Superior temporal gyrus (tissue), 1 donor: Measurements from ENCODE around the gene ZNF575.
"Not testable (repeated sequence)": the region's sequence is repeated elsewhere in the genome, so short reads cannot be mapped to it uniquely, and the experiment has no call there.

Experiments used
- DNase-seq: peaks from one replicate; pipeline ENCODE4 v3.0.0-alpha.2; 2016; ENCODE audit errors: extremely low spot score

Gene ZNF575

DNA sequence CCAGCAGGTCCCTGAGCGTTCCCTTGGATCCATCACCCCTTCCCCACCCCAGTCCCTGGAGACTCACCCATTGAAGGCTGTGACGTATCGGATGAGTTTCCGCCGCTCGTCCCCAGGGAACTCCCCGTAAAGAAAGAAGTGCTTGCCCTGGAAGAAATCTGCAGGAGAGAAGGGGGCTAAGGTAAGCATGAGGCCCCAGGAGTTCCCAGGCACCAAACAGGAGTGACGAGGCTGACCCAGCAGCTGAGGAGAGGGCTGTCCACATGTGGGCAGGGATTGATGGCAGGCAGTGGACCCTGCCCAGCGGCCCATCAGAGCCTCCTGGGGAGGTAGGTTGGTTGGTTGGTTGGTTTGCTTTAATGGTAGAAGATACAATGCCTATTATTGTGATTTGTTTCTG is 11.1 kb downstream of the ZNF575 start:
- no peak for DNase-seq

DNA sequence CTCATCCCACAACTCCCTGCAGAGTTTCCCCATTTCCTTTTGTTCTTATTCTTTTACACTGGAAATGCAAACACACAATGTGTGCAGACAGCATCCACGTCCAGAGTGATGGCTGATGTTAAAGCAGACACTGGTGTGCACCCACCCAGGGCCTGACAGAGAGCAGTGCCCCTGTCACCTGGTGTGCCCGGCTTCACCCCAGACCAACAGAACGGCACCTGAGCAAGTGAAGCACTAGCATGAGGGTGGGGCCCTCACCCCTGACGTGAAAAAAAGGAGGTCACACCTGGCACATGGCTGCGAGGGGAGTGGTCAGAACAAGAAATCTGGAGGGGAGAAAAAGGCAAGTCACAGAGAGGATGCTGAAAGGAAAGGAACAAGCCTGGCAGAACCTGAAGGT is 12.3 kb downstream of the ZNF575 start:
- no peak for DNase-seq

DNA sequence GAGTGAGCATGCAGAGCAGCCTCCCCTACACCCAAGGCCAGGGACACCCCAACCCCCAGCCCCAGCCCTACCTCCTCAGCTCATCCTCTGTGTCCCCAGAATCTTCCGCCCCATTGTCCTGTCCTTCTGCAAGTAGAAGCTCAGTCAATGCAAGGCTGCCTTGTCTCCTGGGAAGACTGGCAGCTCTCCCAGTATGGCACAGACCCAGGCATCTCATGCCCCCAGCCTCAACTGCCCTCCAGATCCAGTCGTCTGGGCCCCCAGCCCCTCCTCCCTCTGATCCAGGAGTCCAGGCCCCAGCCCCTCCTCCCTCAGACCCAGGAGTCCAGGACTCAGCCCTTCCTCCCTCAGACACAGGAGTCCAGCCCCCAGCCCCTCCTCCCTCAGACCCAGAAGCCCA is 13.0 kb downstream of the ZNF575 start:
- no peak for DNase-seq

DNA sequence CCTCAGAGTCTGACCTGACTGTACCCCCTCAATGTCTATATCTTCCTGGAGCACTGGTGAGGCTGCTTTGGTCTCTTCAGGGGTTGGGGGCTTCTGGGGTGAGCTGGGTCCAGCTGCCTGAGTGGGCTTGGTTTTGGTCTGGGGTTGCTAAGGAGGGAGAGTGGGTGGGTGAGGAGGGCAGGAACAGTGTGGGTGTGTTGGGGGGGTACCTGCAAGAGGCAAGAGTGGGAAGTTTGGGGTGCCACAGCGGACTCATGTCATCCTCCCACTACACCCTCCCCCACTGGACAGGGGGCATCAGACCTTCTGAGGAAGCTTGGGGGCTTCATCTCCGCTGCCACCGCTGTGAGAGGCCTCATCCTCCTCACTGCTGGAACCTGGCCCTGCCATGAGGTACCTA is 13.6 kb downstream of the ZNF575 start:
- DNase-seq = no peak

DNA sequence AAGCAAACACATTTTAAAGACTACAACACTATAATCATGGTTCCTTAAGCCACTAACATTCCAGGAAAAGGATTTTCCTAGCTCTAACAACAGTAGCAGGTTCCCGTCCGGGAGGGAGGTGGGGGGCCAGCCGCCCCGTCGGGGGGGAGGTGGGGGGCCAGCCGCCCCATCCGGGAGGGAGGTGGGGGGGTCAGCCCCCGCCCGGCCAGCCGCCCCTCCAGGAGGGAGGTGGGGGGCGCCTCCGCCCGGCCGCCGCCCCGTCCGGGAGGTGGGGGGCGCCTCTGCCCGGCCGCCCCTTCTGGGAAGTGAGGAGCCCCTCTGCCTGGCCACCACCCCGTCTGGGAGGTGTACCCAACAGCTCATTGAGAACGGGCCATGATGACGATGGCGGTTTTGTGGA is 14.9 kb downstream of the ZNF575 start:
- not testable (repeated sequence) for DNase-seq

DNA sequence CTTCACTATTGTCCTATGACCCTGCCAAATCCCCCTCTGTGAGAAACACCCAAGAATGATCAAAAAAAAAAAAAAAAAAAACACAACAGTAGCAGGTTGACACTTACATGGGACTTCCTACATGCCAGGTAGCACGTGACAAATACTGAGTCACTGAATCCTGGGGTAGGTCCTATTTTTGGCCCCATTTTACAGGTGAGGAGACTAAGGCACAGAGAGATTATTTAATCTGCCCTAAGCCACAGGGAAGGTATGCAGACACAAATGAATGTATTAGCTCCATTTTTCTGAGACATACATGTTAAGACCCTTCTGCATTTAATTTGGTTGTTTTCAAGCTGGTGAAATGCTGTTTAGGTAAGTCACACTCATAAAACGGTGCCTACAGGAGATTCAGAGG is 15.7 kb downstream of the ZNF575 start:
- DNase-seq = no peak

DNA sequence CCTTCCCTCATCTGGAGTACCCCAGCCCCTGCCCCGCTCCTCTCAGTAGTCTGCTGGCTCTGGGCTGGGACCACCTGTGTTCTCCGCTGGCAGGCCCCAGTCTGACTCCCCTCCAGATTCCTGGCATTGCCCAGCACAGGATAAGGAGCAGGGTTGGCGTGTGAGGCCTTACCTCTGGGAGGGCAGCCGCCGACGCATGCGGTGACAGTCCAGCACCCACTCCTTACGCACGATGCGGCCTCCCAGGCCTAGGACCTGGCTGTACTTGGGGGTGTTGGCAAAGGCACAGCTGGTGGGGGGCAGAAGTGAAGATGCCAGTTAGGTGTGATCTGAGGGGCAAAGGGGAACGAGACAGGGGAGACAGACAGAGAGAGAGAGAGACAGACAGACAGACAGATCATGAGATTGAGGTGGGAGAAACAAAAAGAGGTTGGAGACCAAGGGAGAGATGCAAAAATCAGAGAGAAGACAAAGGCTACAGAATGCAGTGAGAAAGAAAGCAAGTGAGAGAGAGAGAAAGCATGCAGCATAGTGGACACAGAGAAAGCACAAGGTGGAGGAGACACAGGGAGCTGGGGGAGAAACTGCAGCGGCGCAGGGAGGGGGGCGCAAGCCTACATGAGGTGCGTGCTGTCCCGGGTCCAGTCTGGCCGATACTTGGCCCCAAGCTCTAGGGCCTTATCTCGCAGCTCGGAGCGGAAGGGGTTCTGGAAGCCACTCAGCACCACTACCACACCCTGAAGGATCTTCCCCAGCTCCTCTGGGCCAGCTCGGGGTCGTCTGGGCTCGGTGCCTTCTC is 18.6 kb downstream of the ZNF575 start:
- DNase-seq = no peak

DNA sequence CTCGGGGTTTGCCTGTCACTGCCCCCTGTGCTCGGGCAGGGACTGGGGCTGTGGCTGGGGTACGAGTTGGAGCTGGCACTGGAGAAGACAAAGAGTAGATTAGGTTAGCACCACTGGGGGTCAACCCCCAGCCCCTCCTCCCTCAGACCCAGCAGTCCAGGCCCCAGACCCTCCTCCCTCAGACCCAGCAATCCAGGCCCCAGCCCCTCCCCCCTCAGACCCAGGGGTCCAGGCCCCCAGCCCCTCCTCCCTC is 19.1 kb downstream of the ZNF575 start:
- no peak for DNase-seq

DNA sequence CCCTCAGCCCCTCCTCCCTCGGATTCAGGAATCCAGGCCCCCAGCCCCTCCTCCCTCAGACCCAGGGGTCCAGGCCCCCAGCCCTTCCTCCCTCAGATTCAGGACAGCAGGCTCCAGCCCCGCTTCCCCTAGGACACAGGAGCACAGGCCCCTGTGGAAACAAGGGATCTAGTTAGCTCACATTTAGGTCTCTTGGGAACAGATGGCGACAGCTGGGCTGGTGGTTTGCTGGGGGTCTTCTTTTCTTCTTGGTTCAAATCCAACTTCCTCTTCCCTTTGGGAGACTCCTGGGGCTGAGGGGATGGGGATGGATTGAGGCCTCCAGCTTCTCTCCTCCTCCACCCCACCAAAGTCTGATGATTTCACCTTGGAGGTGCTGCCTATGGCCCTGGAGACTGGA is 19.6 kb downstream of the ZNF575 start:
- DNase-seq = no peak

DNA sequence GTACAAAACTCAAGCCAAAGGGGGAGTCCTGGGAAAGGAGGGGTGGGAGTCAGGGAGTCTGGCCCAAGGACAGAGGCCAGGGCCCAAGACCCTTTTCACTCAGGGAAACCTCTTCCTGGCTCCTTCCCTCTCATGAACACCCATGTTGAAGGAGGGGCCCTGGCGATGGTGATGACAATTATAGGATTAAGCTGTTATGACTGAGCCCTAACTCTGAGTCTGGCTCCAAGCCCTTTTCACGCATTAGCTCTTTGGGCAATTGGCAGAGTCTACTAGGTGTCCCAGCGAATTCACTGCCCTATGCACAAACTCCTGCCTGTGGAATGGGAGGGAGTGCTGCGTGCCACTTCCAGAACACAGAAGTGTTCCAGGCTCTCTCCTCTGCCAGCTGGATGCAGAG is 20.7 kb downstream of the ZNF575 start:
- no peak for DNase-seq

DNA sequence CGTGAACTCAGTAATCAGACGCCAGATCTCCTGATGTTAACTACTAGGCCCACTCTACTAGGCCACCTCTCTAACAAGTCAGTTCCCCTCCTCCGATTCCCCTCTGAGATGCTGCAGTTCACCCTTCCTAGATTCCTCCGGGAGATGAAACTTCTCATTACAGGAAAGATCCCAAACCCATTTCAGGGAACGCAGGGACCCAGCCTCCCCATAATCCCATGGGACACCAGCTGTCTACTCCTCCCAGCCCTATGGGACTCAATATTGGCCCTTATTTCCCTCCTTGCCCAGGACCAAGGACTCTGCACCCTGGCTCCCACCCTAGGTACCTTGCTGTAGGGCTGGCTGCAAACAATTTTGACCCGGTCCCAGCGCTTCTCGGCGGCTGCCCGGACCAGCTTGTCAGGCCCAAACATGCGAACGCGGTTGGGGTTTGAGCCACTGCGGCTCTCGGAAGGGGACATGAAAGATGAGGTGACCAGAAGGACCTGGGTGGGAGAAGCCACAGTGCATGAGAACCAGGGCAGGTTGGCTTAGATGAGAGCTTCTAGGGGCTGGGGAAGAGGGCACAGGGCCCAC is 21.4 kb downstream of the ZNF575 start:
- no peak for DNase-seq

DNA sequence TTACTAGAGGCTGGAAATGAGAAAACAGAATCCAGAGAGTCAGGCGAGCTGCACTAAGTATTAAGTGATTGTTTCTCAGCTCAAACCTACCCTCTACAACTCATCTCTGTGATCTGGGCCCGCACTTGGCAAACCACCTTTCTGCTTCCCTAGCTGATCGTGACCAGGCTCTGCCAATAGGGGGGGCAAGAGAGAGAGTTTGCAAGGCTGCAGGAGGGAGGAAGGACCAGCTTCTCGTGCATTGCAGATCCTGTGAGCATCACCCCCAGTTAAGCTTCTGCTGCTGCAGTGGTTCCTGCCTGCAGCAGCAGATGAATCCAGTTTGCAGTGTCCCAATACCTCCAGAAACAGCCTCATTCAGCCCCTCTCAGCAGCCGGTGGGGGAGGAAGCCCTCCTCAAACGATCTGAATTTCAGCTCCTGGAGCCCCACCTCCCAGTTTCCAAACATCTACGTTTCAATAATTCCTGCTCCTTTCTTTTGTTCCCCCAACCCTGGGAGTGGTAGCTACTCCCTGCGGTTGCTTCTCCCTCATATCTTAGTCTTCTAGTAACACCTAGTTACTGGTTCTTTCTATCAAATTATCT is 22.3 kb downstream of the ZNF575 start:
- peak; percentile 87 for DNase-seq

DNA sequence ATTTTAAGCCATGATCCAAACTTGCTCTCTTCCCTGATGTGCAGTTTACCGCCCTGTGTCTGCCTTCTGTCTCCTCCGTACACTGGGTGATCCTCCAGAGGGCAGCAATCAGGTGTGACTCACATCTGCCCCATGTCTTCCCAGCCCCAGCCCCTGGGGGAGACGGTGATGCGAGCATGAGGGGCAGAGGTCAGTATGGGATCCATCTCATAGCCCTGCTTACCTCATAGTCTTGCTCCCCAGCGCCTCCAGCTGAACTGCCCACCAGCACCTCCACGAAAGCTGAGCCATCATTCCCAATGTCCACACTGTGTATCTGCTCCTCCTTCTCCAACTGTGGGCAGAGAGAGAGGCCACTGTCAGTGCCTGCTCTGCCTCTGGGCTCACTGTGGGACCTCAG is 27.7 kb downstream of the ZNF575 start:
- DNase-seq = no peak

DNA sequence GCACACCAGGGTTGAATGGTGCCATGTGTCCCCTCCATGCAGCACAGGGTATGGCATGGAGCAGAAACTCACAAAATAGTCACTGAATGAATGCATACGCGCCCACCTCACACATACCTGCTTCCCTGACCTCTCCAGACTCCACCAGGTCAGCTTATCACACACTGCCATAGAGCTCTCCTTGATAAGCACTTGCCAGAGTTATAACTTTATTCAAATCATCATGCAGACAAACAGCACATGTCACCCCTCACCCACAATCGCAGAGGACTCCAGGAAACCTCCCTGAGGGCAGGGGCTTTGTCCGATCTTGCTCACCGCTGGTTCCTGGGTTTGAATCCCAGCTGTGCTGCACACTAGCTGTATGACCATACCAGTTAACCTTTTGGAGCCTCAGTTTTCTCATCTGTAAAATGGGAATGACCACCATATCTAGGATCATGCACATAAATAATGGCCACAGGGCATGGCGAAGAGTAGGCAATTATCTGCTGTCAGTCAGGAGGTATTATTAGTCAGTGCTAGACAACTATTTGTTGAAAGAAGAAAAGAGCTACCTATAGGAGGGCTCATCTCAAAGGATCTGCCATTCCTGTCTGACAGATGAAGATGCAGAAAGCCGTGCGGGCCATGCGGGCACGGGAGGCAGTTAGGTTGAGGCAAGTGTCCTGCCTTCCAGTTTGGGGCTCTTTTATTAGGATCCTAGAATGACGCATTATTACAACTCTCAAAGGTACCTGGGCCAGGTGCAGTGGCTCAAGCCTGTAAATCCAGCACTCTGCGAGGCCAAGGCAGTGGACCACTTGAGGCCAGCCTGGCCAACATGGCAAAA is 28.4 kb downstream of the ZNF575 start:
- DNase-seq = no peak

DNA sequence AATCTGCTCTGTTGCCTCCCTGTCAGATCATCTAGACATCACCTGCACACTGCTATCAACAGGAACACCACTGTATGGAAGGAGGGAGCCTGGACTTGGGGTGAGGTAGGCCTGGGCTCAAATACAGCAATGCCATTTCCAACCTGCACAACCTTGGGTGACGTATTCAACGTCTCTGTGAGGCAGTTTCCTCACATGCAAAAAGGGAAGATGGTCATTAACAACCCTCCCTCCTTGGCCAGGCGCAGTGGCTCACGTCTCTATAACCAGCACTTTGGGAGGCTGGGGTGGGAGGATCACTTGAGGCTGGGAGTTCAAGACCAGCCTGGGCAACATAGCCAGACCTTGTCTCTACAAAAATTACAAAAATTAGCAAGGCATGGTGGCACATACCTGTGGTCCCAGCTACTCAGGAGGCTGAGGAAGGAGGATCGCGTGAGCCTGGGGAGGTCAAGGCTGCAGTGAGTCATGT is 29.3 kb downstream of the ZNF575 start:
- DNase-seq = no peak

DNA sequence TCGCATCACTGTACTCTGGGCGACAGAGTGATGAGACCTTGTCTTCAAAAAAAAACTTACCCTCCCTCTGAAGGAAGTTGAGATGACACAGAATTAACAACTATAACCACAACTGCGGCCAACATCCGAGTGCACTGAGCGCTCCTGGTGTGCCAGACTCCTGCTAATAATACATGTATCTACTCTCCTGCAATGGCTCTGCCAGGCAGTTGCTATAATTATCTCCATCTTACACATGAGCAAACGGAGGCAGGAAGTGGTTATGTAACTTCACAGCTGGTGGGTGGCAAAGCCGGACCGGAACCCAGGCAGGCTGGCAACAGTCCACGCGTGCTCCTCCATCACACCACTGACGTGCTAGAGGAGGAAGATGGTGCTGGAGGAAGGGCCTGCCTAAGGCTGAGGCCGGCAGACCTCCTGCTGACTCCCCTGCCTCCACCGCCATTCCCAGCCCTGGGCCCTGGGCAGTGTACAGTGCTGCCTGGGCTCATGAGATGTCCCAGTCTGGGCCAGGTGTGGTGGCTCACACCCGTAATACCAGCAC is 29.8 kb downstream of the ZNF575 start:
- DNase-seq = peak; percentile 84

DNA sequence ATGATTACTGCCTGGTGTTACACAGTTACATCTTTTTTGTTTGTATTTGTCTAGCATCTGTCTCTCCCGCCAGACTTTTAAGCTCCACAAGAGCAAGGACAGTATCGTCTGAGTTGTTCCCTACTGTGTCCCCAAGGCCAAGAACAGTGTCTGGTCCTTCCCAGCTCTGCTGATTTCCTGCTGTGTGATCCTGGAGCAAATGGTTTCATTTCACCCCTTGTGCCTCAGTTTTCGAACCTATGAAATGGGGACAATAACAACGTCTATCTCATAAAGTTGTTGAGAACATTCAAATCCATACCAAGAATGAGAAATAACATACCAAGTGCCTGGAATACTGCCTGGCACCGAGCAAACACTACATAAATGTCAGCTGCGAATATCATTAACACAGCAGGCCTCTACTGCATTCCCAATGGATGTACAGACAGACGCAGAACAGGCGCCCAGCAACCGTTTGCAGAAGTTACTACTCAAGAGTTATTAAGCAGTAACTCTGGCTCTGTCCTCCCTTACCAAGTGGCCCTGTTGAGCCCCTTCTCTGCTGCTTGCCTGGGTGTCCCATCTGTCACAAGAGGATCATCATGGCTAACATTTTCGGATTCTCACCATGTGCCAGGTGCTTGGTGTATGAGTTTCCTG is 30.9 kb downstream of the ZNF575 start:
- DNase-seq = no peak

DNA sequence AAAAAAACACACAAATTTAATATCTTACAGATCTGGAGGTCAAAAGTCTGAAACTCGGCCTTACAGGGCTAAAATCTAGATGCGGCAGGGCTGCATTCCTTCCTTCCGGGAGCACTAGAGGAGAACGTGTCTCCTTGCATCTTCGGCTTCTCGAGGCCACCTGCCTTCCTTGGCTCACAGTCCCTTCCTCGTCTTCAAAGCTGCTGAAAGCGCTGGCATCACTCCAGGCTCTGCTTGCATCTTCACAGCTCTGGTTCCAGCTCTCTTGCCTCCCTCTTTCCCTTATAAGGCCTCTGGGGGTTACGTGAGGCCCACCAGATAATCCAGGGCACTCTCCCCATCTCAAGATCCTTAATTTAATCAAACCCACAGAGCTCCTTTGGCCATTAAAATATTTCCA is 31.8 kb downstream of the ZNF575 start:
- DNase-seq = peak; percentile 41

DNA sequence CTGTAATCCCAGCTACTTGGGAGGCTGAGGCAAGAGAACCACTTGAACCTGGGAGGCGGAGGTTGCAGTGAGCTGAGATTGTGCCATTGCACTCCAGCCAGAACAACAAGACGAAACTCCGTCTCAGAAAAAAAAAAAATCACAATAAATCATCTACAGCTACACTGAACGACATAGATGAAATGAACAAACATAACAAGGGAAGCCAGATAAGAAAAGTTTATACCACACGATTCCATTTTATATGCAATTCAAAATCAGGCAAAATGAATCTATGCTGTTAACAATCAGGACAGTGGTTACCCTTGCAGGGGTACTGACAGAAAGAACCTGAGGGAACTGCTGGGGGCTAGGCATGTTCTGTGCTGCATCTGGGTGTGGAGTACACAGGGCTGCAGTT is 36.7 kb downstream of the ZNF575 start:
- DNase-seq = no peak

DNA sequence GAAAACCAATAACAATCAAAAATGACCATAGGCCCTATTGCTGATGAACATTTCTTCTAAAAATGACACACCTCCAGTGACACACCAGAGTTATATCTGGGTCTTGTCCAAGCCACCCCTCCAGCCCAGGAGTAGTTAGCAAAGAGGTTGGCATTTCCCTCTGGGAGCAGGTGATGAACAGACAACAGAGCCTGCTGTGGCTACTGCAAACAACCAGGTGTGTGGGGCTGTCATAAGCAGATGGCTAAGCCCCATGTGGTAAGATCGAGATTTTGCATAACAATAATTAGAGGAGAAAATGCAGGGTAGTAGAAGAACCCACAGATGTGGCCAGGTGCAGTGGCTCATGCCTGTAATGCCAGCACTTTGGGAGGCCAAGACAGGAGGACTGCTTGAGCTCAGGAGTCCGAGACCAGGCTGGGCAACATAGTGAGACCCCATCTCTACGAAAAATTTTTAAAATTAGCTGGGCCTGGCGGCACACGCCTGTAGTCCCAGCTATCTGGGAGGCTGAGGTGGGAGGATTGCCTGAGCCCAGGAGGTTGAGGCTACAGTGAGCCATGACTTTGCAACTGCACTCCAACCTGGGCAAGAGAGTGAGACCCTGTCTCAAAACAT is 37.3 kb downstream of the ZNF575 start:
- DNase-seq = no peak

DNA sequence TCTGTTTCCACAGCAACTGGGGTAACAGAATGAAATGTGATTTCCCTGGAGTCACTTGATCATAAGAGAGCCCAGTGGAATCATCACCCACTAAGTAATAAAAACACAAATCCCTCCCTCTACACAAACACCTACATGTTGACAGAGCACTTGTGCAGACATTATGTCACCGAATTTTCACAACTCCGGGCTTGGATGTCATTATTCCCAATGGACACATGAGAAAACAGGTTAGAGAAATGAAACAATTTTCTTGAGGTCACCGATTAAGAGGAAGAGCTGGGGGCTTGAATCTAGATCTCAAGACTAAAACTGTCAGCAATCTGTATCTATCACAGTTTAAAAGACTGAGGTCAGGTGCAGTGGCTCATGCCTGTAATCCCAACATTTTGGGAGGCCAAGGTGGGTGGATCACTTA is 39.2 kb downstream of the ZNF575 start:
- DNase-seq = no peak
